Measurements from ENCODE around the gene PPRC1.

The PPRC1 gene

GRCh38 chr10:102113261-102113955, 19.4 kb upstream of the PPRC1 start:
- H3K27me3 Mint-ChIP-seq = no peaks in the 10 kb centered on the region
- peak overlapping the region; percentile 64 for H3K27ac Mint-ChIP-seq
- peaks cover 61% of the 10 kb centered on the region for H3K4me1 Mint-ChIP-seq
- H3K36me3 Mint-ChIP-seq = peaks cover 34% of the 10 kb centered on the region
- peak; percentile 47 for DNase-seq
- H3K9me3 Mint-ChIP-seq = no peaks in the 10 kb centered on the region
- H3K4me3 Mint-ChIP-seq = peak overlapping the region; percentile 80
- CTCF ChIA-PET = interaction anchor here (0.7 to 1.5 kb wide), 6 partner anchors 10 to 433 kb away, joined by 3 to 6 read pairs (median 3); no protein-coding TSS in a partner anchor

- DNase-seq = peak; percentile 37
- H3K9me3 Mint-ChIP-seq = no peaks in the 10 kb centered on the region
- peak overlapping the region; percentile 94 for H3K27ac Mint-ChIP-seq
- CTCF ChIA-PET = interaction anchor here (0.7 to 1.5 kb wide), 7 partner anchors 9 to 512 kb away, joined by 3 to 6 read pairs (median 3); no protein-coding TSS in a partner anchor
- H3K27me3 Mint-ChIP-seq = no peaks in the 10 kb centered on the region
- peaks cover 68% of the 10 kb centered on the region for H3K4me1 Mint-ChIP-seq
- H3K4me3 Mint-ChIP-seq = peak overlapping the region; percentile 80
- H3K36me3 Mint-ChIP-seq = peaks cover 26% of the 10 kb centered on the region
Observed at GRCh38 chr10:102113956-102114857, 18.6 kb upstream of the PPRC1 start.

- Mint-ChIP-seq H3K4me3 (peak overlapping the region; percentile 80), H3K9me3 (no peaks in the 10 kb centered on the region), H3K4me1 (peaks cover 71% of the 10 kb centered on the region), H3K27me3 (no peaks in the 10 kb centered on the region), H3K36me3 (peaks cover 19% of the 10 kb centered on the region), H3K27ac (peak overlapping the region; percentile 94)
- peak; percentile 92 for DNase-seq
- CTCF ChIA-PET = interaction anchor here (0.9 to 1.5 kb wide), 2 partner anchors 20 to 513 kb away, joined by 3 read pairs; no protein-coding TSS in a partner anchor
Observed at GRCh38 chr10:102114861-102115618, 17.8 kb upstream of the PPRC1 start.

- peak overlapping the region; percentile 94 for H3K27ac Mint-ChIP-seq
- peaks cover 69% of the 10 kb centered on the region for H3K4me1 Mint-ChIP-seq
- no peaks in the 10 kb centered on the region for H3K9me3 Mint-ChIP-seq
- CTCF ChIA-PET = interaction anchor here (0.8 kb wide), 1 partner anchor 114 kb away, joined by 3 read pairs; no protein-coding TSS in a partner anchor
- peak overlapping the region; percentile 80 for H3K4me3 Mint-ChIP-seq
- DNase-seq = no peak
- peaks cover 11% of the 10 kb centered on the region for H3K36me3 Mint-ChIP-seq
- H3K27me3 Mint-ChIP-seq = no peaks in the 10 kb centered on the region
Observed at GRCh38 chr10:102115775-102116174, 17.1 kb upstream of the PPRC1 start.

- no peaks in the 10 kb centered on the region for H3K9me3 Mint-ChIP-seq
- DNase-seq = no peak
- H3K4me1 Mint-ChIP-seq = peaks cover 73% of the 10 kb centered on the region
- H3K36me3 Mint-ChIP-seq = peaks cover 5% of the 10 kb centered on the region
- H3K4me3 Mint-ChIP-seq = peak overlapping the region; percentile 80
- no peaks in the 10 kb centered on the region for H3K27me3 Mint-ChIP-seq
- CTCF ChIA-PET = interaction anchor here (1.3 kb wide), 1 partner anchor 16 kb away, joined by 4 read pairs; the partner anchor contains the start of gene PPRC1
- peak overlapping the region; percentile 94 for H3K27ac Mint-ChIP-seq
Observed at GRCh38 chr10:102116656-102117055, 16.2 kb upstream of the PPRC1 start.

- CTCF ChIA-PET = interaction anchor here (1.0 to 1.4 kb wide), 4 partner anchors 14 to 45 kb away, joined by 3 to 5 read pairs (median 4); partner anchors contain the start of gene PPRC1
- Mint-ChIP-seq H3K27me3 (no peaks in the 10 kb centered on the region), H3K36me3 (peaks cover 5% of the 10 kb centered on the region), H3K4me1 (peaks cover 69% of the 10 kb centered on the region), H3K4me3 (peak overlapping the region; percentile 80), H3K27ac (peak overlapping the region; percentile 94), H3K9me3 (no peaks in the 10 kb centered on the region)
- DNase-seq = peak; percentile 77
Observed at GRCh38 chr10:102117391-102118159, 15.3 kb upstream of the PPRC1 start.

- Mint-ChIP-seq H3K9me3 (no peaks in the 10 kb centered on the region), H3K4me3 (peak overlapping the region; percentile 80), H3K36me3 (no peaks in the 10 kb centered on the region), H3K4me1 (peaks cover 59% of the 10 kb centered on the region), H3K27ac (peak overlapping the region; percentile 94), H3K27me3 (no peaks in the 10 kb centered on the region)
- CTCF ChIA-PET = interaction anchor here (1.4 kb wide), 3 partner anchors 13 to 18 kb away, joined by 4 to 7 read pairs (median 5); partner anchors contain the start of gene PPRC1
- DNase-seq = peak; percentile 39
Observed at GRCh38 chr10:102118867-102119266, 14.0 kb upstream of the PPRC1 start.

- Mint-ChIP-seq H3K4me3 (peak overlapping the region; percentile 80), H3K9me3 (no peaks in the 10 kb centered on the region), H3K4me1 (peaks cover 59% of the 10 kb centered on the region), H3K27ac (peak overlapping the region; percentile 94), H3K27me3 (no peaks in the 10 kb centered on the region), H3K36me3 (no peaks in the 10 kb centered on the region)
- CTCF ChIA-PET = interaction anchor here (1.4 kb wide), 3 partner anchors 12 to 19 kb away, joined by 4 to 7 read pairs (median 5); partner anchors contain the start of gene PPRC1
- peak; percentile 67 for DNase-seq
Observed at GRCh38 chr10:102119417-102120141, 13.3 kb upstream of the PPRC1 start.

- peaks cover 53% of the 10 kb centered on the region for H3K4me1 Mint-ChIP-seq
- peak within 1 kb of the TSS; percentile 80 for H3K4me3 Mint-ChIP-seq
- H3K27me3 Mint-ChIP-seq = no peaks in the 10 kb centered on the region
- CTCF ChIA-PET = no interaction called here
- H3K9me3 Mint-ChIP-seq = no peaks in the 10 kb centered on the region
- peak within 1 kb of the TSS; percentile 94 for H3K27ac Mint-ChIP-seq
- no peaks in the 10 kb centered on the region for H3K36me3 Mint-ChIP-seq
- DNase-seq = peak; percentile 80
Observed at GRCh38 chr10:102120142-102120990, 12.5 kb upstream of the PPRC1 start, which contains the start of gene LDB1. TSS of gene LDB1 (minus strand) at chr10:102120368. CDS start at chr10:102120110, 258 bp downstream.

- H3K36me3 Mint-ChIP-seq = no peaks in the 10 kb centered on the region
- no peaks in the 10 kb centered on the region for H3K9me3 Mint-ChIP-seq
- peak; percentile 37 for DNase-seq
- H3K27ac Mint-ChIP-seq = peak overlapping the region; percentile 93
- CTCF ChIA-PET = interaction anchor here (1.3 kb wide), 1 partner anchor 11 kb away, joined by 10 read pairs; no protein-coding TSS in a partner anchor
- peaks cover 45% of the 10 kb centered on the region for H3K4me1 Mint-ChIP-seq
- H3K4me3 Mint-ChIP-seq = peak overlapping the region; percentile 80
- no peaks in the 10 kb centered on the region for H3K27me3 Mint-ChIP-seq
Observed at GRCh38 chr10:102120991-102121738, 11.7 kb upstream of the PPRC1 start.

GRCh38 chr10:102121739-102122372, 11.0 kb upstream of the PPRC1 start:
- CTCF ChIA-PET = interaction anchor here (1.3 kb wide), 1 partner anchor 10 kb away, joined by 10 read pairs; no protein-coding TSS in a partner anchor
- Mint-ChIP-seq H3K27ac (peak overlapping the region; percentile 73), H3K27me3 (no peaks in the 10 kb centered on the region), H3K9me3 (no peaks in the 10 kb centered on the region), H3K36me3 (no peaks in the 10 kb centered on the region), H3K4me3 (peak overlapping the region; percentile 80), H3K4me1 (peaks cover 38% of the 10 kb centered on the region)
- no peak for DNase-seq
